ENCODE data around the gene OR2S2. TPM values are rescaled to one million over a fixed set of nuclear protein-coding genes. Genes with fewer than 3 reads are reported as not detected.

Gene OR2S2
- total and polyA plus RNA-seq, 2 of the 4 experiments (the other 2 are of a cell fraction) = 0.46 to 0.90 TPM

DNA sequence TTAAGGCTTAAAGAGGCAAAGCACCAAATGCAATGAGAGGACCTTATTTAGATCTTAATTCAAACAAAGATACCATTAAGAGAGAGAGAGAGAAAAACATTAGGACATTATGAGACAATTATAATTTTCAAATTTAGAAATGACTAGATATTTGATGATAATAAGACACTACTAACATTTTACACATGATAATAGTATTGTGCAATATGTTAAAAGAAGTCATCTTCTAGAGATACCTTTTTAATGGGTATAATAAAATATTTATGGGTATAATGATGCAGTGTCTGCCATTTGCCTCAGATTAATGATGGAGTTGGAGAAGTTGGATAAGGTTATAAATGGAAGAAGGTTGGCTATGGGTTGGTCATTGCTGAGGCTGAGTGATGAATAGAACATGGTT, 27.4 kb downstream of the OR2S2 start:
- Histone ChIP-seq H3K4me2 (ENCODE audit: low read depth, low read length) (no peak overlapping the region), H2AK9ac (replicated peaks; ENCODE audit: low read depth, low read length, poor library complexity) (no peak overlapping the region), H3K4me1 (ENCODE audit: control insufficient read depth, insufficient read depth, low read length) (peaks cover 5% of the 10 kb centered on the region), H4K5ac (ENCODE audit: low read depth, low read length) (no peak overlapping the region), H3K27ac (ENCODE audit: insufficient read depth, low read length) (no peak overlapping the region), H2BK20ac (ENCODE audit: low read depth, low read length) (peak overlapping the region; percentile 79; the same call in 1 of the 2 replicates), H3K4ac (ENCODE audit: low read depth, low read length) (no peak overlapping the region), H3K18ac (ENCODE audit: low read depth, low read length) (no peak overlapping the region), H2BK15ac (ENCODE audit: low read depth, low read length) (peak overlapping the region; percentile 66; the same call in 1 of the 3 replicates), H4K20me1 (ENCODE audit: insufficient read depth, low read length) (no peaks in the 10 kb centered on the region), H3K36me3 (ENCODE audit: control insufficient read depth, insufficient read depth, low read length) (no peaks in the 10 kb centered on the region), H3K79me1 (ENCODE audit: low read depth in 1 of 2, low read length in 2 of 2) (no peaks in the 10 kb centered on the region), H3K9me3 (ENCODE audit: control insufficient read depth, insufficient read depth, low read length) (no peaks in the 10 kb centered on the region), H2AK5ac (ENCODE audit: low read depth, low read length) (no peak overlapping the region), H3K9ac (ENCODE audit: low read depth, low read length) (no peak overlapping the region), H4K91ac (ENCODE audit: insufficient read depth, low read depth, low read length) (no peak overlapping the region), H2AFZ (replicated peaks; ENCODE audit: low read length, poor library complexity) (no peak overlapping the region), H2BK120ac (ENCODE audit: low read depth, low read length) (0 out of 2 replicates have a peak overlapping the region, but pooled peaks have one; percentile 80), H3K9me1 (ENCODE audit: insufficient read depth, low read length) (peaks cover 16% of the 10 kb centered on the region), H3K14ac (replicated peaks; ENCODE audit: low read depth, low read length) (0 out of 2 replicates have a peak overlapping the region, but pooled peaks have one; percentile 20), H3K56ac (ENCODE audit: extremely low read depth, insufficient read depth, low read length) (no peak overlapping the region), H3K27me3 (ENCODE audit: control insufficient read depth, insufficient read depth, low read length) (no peaks in the 10 kb centered on the region), H2BK5ac (ENCODE audit: low read depth, low read length, poor library complexity, severe bottlenecking) (no peak overlapping the region), H3K23ac (ENCODE audit: low read depth, low read length) (no peak overlapping the region), H3K4me3 (ENCODE audit: insufficient read depth, low read depth, low read length) (no peak overlapping the region), H4K8ac (ENCODE audit: low read depth in 2 of 2, low read length in 2 of 2) (no peak overlapping the region)
- no TSS peak for BruUV-seq (replicated peaks)
- in situ Hi-C loops (cut with MboI; ENCODE audit: low sequenced_read_pairs) = no loop called here
- ChIA-PET POLR2A (ENCODE audit: unreplicated experiment) (no interaction called here), CTCF (no interaction called here)
- TF ChIP-seq ELK1 (IDR thresholded peaks at IDR 0.05; ENCODE audit: borderline replicate concordance, low read depth, low read length) (no peak), CEBPB (IDR thresholded peaks at IDR 0.05; ENCODE audit: low read depth, low read length) (peak; percentile 73; the same call in 1 of the 2 replicates)
- ATAC-seq (ENCODE audit: low read depth) = no peak
- no peak for DNase-seq
- dilution Hi-C loops (cut with HindIII; ENCODE audit: low sequenced_read_pairs, unreplicated experiment) = no loop called here
- intact Hi-C loops (cut with micrococcal nuclease) = no loop called here

Measured in IMR-90 (cell line).